ENCODE results near the gene LRRC18. TPM values are rescaled to one million over a fixed set of nuclear protein-coding genes. Genes with fewer than 3 reads are reported as not detected.

The LRRC18 gene
- total and polyA plus RNA-seq, 9 of the 15 experiments (the other 6 are each of a cell fraction or from before 2014, with no cell fraction given), result not detected

DNA sequence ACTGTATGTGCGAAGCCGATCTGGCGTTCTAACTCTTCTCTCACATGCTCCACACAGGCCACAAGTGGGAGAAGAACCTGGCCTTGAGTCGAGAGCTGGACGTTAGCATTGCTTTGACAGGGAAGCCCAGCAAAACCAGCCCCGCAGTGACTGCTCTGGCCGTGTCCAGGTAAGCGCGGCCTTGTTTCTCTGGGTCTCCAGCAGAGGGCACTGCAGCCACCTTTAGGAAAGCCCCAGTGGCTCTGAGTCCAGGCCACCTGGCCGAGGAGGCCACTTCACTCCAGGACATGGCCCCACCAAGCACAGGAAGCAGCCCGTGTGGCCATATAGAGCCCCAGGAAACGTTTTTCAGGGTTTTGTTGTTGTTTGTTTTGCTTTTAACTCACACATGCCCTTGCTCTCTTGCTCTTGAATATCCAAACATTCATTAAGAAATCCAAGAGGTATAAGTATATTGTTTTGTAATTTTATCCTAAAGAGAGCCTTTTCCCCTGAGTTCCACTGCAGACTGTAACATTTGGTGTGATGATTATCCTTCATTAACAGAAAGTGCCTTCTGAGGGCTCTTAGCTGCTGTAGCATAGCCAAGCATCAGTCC is 41.8 kb upstream of the LRRC18 start (continued):
- TF ChIP-seq, protein P1, sequence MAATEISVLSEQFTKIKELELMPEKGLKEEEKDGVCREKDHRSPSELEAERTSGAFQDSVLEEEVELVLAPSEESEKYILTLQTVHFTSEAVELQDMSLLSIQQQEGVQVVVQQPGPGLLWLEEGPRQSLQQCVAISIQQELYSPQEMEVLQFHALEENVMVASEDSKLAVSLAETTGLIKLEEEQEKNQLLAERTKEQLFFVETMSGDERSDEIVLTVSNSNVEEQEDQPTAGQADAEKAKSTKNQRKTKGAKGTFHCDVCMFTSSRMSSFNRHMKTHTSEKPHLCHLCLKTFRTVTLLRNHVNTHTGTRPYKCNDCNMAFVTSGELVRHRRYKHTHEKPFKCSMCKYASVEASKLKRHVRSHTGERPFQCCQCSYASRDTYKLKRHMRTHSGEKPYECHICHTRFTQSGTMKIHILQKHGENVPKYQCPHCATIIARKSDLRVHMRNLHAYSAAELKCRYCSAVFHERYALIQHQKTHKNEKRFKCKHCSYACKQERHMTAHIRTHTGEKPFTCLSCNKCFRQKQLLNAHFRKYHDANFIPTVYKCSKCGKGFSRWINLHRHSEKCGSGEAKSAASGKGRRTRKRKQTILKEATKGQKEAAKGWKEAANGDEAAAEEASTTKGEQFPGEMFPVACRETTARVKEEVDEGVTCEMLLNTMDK (IDR thresholded peaks at IDR 0.05; ENCODE audit: borderline replicate concordance, insufficient read depth, low read depth, low read length, poor library complexity, severe bottlenecking), result peak; percentile 4
- TF ChIP-seq TBP (optimal IDR thresholded peaks at IDR 0.05; ENCODE audit: low read depth, low read length), result peak; percentile 15
- TF ChIP-seq CBX8 (IDR thresholded peaks at IDR 0.05; ENCODE audit: borderline replicate concordance, extremely low read depth, low read depth, low read length, poor library complexity, severe bottlenecking), result no peak
- 0 out of 2 replicates have a peak, but pooled peaks have one; percentile 11 for TF ChIP-seq KLF16 (IDR thresholded peaks at IDR 0.05)
- TF ChIP-seq JUND (IDR thresholded peaks at IDR 0.05; ENCODE audit: borderline replicate concordance, low read depth, low read length), result 0 out of 2 replicates have a peak, but pooled peaks have one; percentile 40
- TF ChIP-seq JUND (tag; IDR thresholded peaks at IDR 0.05; ENCODE audit: borderline replicate concordance, low read depth, low read length), result no peak
- no peak for TF ChIP-seq E2F4 (CRISPR knock-in tag; IDR thresholded peaks at IDR 0.05; ENCODE audit: low read depth)

Measured in K562 (cell line).